Loucy (cell line): ENCODE measurements around the gene PDS5B.

ENCODE experiments used
- H2AFZ ChIP-seq: fragments of 200-600 bp; sonication (generic); 2 replicates; pipeline ENCODE4 v1.6.0; 2016; ENCODE audit warnings: antibody characterized with exemption, mild to moderate bottlenecking, low read length, moderate library complexity
- H3F3A ChIP-seq: fragments of 200-600 bp; 2 replicates; pipeline ENCODE4 v1.6.0; 2016; ENCODE audit warnings: antibody characterized with exemption, low read depth, mild to moderate bottlenecking
- H3K27me3 ChIP-seq: fragments of 200-600 bp; sonication (generic); 2 replicates; pipeline ENCODE4 v1.6.1; 2014; ENCODE audit warnings: low read length, mild to moderate bottlenecking; ENCODE audit not compliant: insufficient read depth, poor library complexity, severe bottlenecking
- H3K36me3 ChIP-seq: fragments of 200-600 bp; sonication (generic); 2 replicates; pipeline ENCODE4 v1.6.1; 2016; ENCODE audit warnings: low read length; ENCODE audit not compliant: insufficient read depth
- H3K4me1 ChIP-seq: fragments of 200-600 bp; sonication (generic); 2 replicates; pipeline ENCODE4 v1.5.1; 2014; ENCODE audit warnings: low read length, mild to moderate bottlenecking; ENCODE audit not compliant: insufficient read depth, poor library complexity, severe bottlenecking
- H3K4me2 ChIP-seq: fragments of 200-600 bp; sonication (generic); 2 replicates; pipeline ENCODE4 v1.6.0; 2014; ENCODE audit warnings: antibody characterized with exemption, low read length, low read depth, mild to moderate bottlenecking; ENCODE audit not compliant: poor library complexity, severe bottlenecking
- H3K4me3 ChIP-seq: fragments of 200-600 bp; sonication (generic); 2 replicates; pipeline ENCODE4 v1.5.1; 2014; ENCODE audit warnings: low read length, mild to moderate bottlenecking, mixed read lengths; ENCODE audit not compliant: poor library complexity, severe bottlenecking
- H3K79me2 ChIP-seq: fragments of 200-600 bp; sonication (generic); 2 replicates; pipeline ENCODE4 v1.6.1; 2014; ENCODE audit warnings: low read length; ENCODE audit not compliant: insufficient read depth
- H3K9ac ChIP-seq: fragments of 200-600 bp; sonication (generic); 2 replicates; pipeline ENCODE4 v1.6.0; 2014; ENCODE audit warnings: mild to moderate bottlenecking, low read depth, low read length, moderate library complexity; ENCODE audit not compliant: poor library complexity, severe bottlenecking
- H3K9me2 ChIP-seq: fragments of 200-600 bp; sonication (generic); replicated peaks from 2 replicates; pipeline ENCODE4 v1.6.1; 2016; ENCODE audit warnings: low read depth, low read length, mixed read lengths
- H3K9me3 ChIP-seq: fragments of 200-600 bp; sonication (generic); 2 replicates; pipeline ENCODE4 v1.6.1; 2014; ENCODE audit warnings: mild to moderate bottlenecking, antibody characterized with exemption, low read length, low read depth; ENCODE audit not compliant: insufficient read depth
- H4K20me1 ChIP-seq: fragments of 200-600 bp; sonication (generic); 2 replicates; pipeline ENCODE4 v1.6.0; 2014; ENCODE audit warnings: antibody characterized with exemption, low read length, mild to moderate bottlenecking; ENCODE audit not compliant: insufficient read depth, poor library complexity, severe bottlenecking
- CTCF ChIP-seq: fragments of 200-600 bp; sonication (generic); conservative IDR thresholded peaks from 2 replicates; pipeline ENCODE4 v1.5.1; 2014; ENCODE audit warnings: mild to moderate bottlenecking, antibody characterized with exemption, low read length
- EZH2phosphoT487 ChIP-seq: fragments of 200-600 bp; IDR thresholded peaks from 2 replicates; pipeline ENCODE4 v1.6.1; 2018; ENCODE audit warnings: antibody characterized with exemption, mild to moderate bottlenecking, moderate library complexity, borderline replicate concordance

Gene PDS5B

GRCh38 chr13:32642858-32643257, 56.6 kb downstream of the PDS5B start:
- no peak for TF ChIP-seq CTCF
- Histone ChIP-seq H3K4me3 (no peak overlapping the region), H3K9ac (no peak overlapping the region), H3K4me2 (peak overlapping the region; percentile 13), H3K79me2 (peaks cover 98% of the 10 kb centered on the region), H3K4me1 (peaks cover 19% of the 10 kb centered on the region), H3K27me3 (no peaks in the 10 kb centered on the region), H3F3A (no peaks in the 10 kb centered on the region), H3K36me3 (no peaks in the 10 kb centered on the region), H3K9me2 (no peaks in the 10 kb centered on the region), H3K9me3 (no peaks in the 10 kb centered on the region), H4K20me1 (peaks cover 64% of the 10 kb centered on the region), H2AFZ (no peak overlapping the region)

GRCh38 chr13:32645854-32646253, 59.6 kb downstream of the PDS5B start:
- H3K4me2 ChIP-seq: peak overlapping the region; percentile 20
- no peaks in the 10 kb centered on the region for H3K27me3 ChIP-seq
- peaks cover 24% of the 10 kb centered on the region for H3K4me1 ChIP-seq
- no peaks in the 10 kb centered on the region for H3F3A ChIP-seq
- H3K36me3 ChIP-seq: 0 out of 2 replicates have a peak, but pooled peaks cover 3% of the 10 kb centered on the region
- peaks cover 54% of the 10 kb centered on the region for H4K20me1 ChIP-seq
- no peaks in the 10 kb centered on the region for H3K9me3 ChIP-seq
- no peak overlapping the region for H3K4me3 ChIP-seq
- no peak for TF ChIP-seq EZH2phosphoT487
- TF ChIP-seq CTCF: no peak
- peaks cover 98% of the 10 kb centered on the region for H3K79me2 ChIP-seq
- no peaks in the 10 kb centered on the region for H3K9me2 ChIP-seq
- no peak overlapping the region for H2AFZ ChIP-seq
- H3K9ac ChIP-seq: no peak overlapping the region

- no peak overlapping the region for H3K4me3 ChIP-seq
- H3K9me2 ChIP-seq: no peaks in the 10 kb centered on the region
- H3K36me3 ChIP-seq: peaks cover 8% of the 10 kb centered on the region; the same call in 1 of the 2 replicates
- peaks cover 18% of the 10 kb centered on the region for H3K4me1 ChIP-seq
- H3K79me2 ChIP-seq: peaks cover 90% of the 10 kb centered on the region
- H3K9ac ChIP-seq: no peak overlapping the region
- TF ChIP-seq CTCF (peak; percentile 20; the same call in 1 of the 2 replicates), EZH2phosphoT487 (no peak)
- H4K20me1 ChIP-seq: peaks cover 51% of the 10 kb centered on the region
- H2AFZ ChIP-seq: no peak overlapping the region
- H3K4me2 ChIP-seq: no peak overlapping the region
- no peaks in the 10 kb centered on the region for H3K27me3 ChIP-seq
- H3K9me3 ChIP-seq: no peaks in the 10 kb centered on the region
- H3F3A ChIP-seq: no peaks in the 10 kb centered on the region
These were observed 61.7 kb downstream of the PDS5B start for GRCh38 chr13:32647926-32648325.
